ENCODE data around the gene CCDC85C. TPM values are rescaled to one million over a fixed set of nuclear protein-coding genes. Genes with fewer than 3 reads are reported as not detected.

CCDC85C gene
- total and polyA plus RNA-seq, 2 experiments from 2014 or later, result 4.5 to 24.9 TPM

- TF ChIP-seq, protein P1, sequence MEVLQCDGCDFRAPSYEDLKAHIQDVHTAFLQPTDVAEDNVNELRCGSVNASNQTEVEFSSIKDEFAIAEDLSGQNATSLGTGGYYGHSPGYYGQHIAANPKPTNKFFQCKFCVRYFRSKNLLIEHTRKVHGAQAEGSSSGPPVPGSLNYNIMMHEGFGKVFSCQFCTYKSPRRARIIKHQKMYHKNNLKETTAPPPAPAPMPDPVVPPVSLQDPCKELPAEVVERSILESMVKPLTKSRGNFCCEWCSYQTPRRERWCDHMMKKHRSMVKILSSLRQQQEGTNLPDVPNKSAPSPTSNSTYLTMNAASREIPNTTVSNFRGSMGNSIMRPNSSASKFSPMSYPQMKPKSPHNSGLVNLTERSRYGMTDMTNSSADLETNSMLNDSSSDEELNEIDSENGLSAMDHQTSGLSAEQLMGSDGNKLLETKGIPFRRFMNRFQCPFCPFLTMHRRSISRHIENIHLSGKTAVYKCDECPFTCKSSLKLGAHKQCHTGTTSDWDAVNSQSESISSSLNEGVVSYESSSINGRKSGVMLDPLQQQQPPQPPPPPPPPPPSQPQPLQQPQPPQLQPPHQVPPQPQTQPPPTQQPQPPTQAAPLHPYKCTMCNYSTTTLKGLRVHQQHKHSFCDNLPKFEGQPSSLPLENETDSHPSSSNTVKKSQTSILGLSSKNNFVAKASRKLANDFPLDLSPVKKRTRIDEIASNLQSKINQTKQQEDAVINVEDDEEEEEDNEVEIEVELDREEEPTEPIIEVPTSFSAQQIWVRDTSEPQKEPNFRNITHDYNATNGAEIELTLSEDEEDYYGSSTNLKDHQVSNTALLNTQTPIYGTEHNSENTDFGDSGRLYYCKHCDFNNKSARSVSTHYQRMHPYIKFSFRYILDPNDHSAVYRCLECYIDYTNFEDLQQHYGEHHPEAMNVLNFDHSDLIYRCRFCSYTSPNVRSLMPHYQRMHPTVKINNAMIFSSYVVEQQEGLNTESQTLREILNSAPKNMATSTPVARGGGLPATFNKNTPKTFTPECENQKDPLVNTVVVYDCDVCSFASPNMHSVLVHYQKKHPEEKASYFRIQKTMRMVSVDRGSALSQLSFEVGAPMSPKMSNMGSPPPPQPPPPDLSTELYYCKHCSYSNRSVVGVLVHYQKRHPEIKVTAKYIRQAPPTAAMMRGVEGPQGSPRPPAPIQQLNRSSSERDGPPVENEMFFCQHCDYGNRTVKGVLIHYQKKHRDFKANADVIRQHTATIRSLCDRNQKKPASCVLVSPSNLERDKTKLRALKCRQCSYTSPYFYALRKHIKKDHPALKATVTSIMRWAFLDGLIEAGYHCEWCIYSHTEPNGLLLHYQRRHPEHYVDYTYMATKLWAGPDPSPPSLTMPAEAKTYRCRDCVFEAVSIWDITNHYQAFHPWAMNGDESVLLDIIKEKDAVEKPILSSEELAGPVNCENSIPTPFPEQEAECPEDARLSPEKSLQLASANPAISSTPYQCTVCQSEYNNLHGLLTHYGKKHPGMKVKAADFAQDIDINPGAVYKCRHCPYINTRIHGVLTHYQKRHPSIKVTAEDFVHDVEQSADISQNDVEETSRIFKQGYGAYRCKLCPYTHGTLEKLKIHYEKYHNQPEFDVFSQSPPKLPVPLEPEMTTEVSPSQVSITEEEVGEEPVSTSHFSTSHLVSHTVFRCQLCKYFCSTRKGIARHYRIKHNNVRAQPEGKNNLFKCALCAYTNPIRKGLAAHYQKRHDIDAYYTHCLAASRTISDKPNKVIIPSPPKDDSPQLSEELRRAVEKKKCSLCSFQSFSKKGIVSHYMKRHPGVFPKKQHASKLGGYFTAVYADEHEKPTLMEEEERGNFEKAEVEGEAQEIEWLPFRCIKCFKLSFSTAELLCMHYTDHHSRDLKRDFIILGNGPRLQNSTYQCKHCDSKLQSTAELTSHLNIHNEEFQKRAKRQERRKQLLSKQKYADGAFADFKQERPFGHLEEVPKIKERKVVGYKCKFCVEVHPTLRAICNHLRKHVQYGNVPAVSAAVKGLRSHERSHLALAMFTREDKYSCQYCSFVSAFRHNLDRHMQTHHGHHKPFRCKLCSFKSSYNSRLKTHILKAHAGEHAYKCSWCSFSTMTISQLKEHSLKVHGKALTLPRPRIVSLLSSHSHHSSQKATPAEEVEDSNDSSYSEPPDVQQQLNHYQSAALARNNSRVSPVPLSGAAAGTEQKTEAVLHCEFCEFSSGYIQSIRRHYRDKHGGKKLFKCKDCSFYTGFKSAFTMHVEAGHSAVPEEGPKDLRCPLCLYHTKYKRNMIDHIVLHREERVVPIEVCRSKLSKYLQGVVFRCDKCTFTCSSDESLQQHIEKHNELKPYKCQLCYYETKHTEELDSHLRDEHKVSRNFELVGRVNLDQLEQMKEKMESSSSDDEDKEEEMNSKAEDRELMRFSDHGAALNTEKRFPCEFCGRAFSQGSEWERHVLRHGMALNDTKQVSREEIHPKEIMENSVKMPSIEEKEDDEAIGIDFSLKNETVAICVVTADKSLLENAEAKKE (CRISPR knock-in tag; IDR thresholded peaks at IDR 0.05), result no peak
- no peak for TF ChIP-seq POLR2AphosphoS5 (IDR thresholded peaks at IDR 0.05; ENCODE audit: low read depth)
Observed at GRCh38 chr14:99650189-99650588, 46.2 kb upstream of the CCDC85C start (continued).

GRCh38 chr14:99649643-99650042 lies 45.6 kb upstream of the CCDC85C start:
- Histone ChIP-seq H3K27ac (ENCODE audit: low read depth) (no peak overlapping the region), H3K27me3 (ENCODE audit: insufficient read depth) (peaks cover 15% of the 10 kb centered on the region), H3K4me3 (no peak overlapping the region), H3K4me2 (no peak overlapping the region), H3K4me1 (ENCODE audit: insufficient read depth) (peaks cover 3% of the 10 kb centered on the region; the same call in 1 of the 2 replicates), H3K9me2 (ENCODE audit: insufficient read depth) (no peaks in the 10 kb centered on the region), H3K36me3 (ENCODE audit: insufficient read depth) (no peaks in the 10 kb centered on the region), H4K20me1 (replicated peaks; ENCODE audit: insufficient read depth) (no peaks in the 10 kb centered on the region), H3F3A (replicated peaks; ENCODE audit: low read depth) (no peaks in the 10 kb centered on the region), H3K79me2 (replicated peaks; ENCODE audit: insufficient read depth) (no peaks in the 10 kb centered on the region), H2AFZ (no peak overlapping the region)
- H3K4me3 Mint-ChIP-seq, result no peak overlapping the region
- peaks cover 3% of the 10 kb centered on the region; the same call in 2 of the 3 replicates for H3K4me1 Mint-ChIP-seq
- no peaks in the 10 kb centered on the region for H3K9me3 Mint-ChIP-seq
- TF ChIP-seq REST (IDR thresholded peaks at IDR 0.05; ENCODE audit: unreplicated experiment) (no peak), ZNF114 (CRISPR knock-in tag; IDR thresholded peaks at IDR 0.05) (no peak), JUNB (IDR thresholded peaks at IDR 0.05; ENCODE audit: unreplicated experiment) (no peak), ZNF331 (CRISPR knock-in tag; IDR thresholded peaks at IDR 0.05; ENCODE audit: low read depth) (no peak)
- TF ChIP-seq, protein P2, sequence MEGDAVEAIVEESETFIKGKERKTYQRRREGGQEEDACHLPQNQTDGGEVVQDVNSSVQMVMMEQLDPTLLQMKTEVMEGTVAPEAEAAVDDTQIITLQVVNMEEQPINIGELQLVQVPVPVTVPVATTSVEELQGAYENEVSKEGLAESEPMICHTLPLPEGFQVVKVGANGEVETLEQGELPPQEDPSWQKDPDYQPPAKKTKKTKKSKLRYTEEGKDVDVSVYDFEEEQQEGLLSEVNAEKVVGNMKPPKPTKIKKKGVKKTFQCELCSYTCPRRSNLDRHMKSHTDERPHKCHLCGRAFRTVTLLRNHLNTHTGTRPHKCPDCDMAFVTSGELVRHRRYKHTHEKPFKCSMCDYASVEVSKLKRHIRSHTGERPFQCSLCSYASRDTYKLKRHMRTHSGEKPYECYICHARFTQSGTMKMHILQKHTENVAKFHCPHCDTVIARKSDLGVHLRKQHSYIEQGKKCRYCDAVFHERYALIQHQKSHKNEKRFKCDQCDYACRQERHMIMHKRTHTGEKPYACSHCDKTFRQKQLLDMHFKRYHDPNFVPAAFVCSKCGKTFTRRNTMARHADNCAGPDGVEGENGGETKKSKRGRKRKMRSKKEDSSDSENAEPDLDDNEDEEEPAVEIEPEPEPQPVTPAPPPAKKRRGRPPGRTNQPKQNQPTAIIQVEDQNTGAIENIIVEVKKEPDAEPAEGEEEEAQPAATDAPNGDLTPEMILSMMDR (conservative IDR thresholded peaks at IDR 0.05; ENCODE audit: low read depth in 2 of 2), result no peak
- no peak overlapping the region for H3K27ac Mint-ChIP-seq
- ATAC-seq (no peak), DNase-seq (ENCODE audit: low spot score) (no peak)
- peaks cover 24% of the 10 kb centered on the region for H3K27me3 Mint-ChIP-seq (ENCODE audit: insufficient read depth, low read depth, poor library complexity)
- no peaks in the 10 kb centered on the region for H3K36me3 Mint-ChIP-seq (ENCODE audit: low read depth)
